Liver (tissue), 3 donors: Measurements from ENCODE around the gene NHSL2.

Experiments
- FOXA1 ChIP-seq: IDR thresholded peaks from 2 replicates; pipeline ENCODE4 v1.6.1; 2016; ENCODE audit warnings: antibody characterized with exemption
- FOXA2 ChIP-seq: IDR thresholded peaks from 2 replicates; pipeline ENCODE4 v1.6.1; 2016; ENCODE audit warnings: antibody characterized with exemption
- GABPA ChIP-seq, 2 donors: IDR thresholded peaks in 1 of 2; conservative IDR thresholded peaks in 1 of 2; 2 replicates each; pipeline ENCODE4 v1.6.1; 2016; ENCODE audit warnings: antibody characterized with exemption in 2 of 2, mild to moderate bottlenecking in 1 of 2, moderate library complexity in 1 of 2
- JUND ChIP-seq, 2 donors: IDR thresholded peaks; 2 replicates each; pipeline ENCODE4 v1.6.1; 2016; ENCODE audit warnings: antibody characterized with exemption in 2 of 2
- MAX ChIP-seq: IDR thresholded peaks from 2 replicates; pipeline ENCODE4 v1.6.1; 2016; ENCODE audit warnings: antibody characterized with exemption
- RAD21 ChIP-seq, 2 donors: IDR thresholded peaks; 2 replicates each; pipeline ENCODE4 v1.6.1; 2016; ENCODE audit warnings: antibody characterized with exemption in 2 of 2, mild to moderate bottlenecking in 2 of 2
- REST ChIP-seq: IDR thresholded peaks from 2 replicates; pipeline ENCODE4 v1.6.1; 2016; ENCODE audit warnings: antibody characterized with exemption, mild to moderate bottlenecking
- RXRA ChIP-seq, 2 donors: IDR thresholded peaks; 2 replicates each; pipeline ENCODE4 v1.6.1; 2017 to 2018; ENCODE audit warnings: antibody characterized with exemption in 2 of 2, mild to moderate bottlenecking in 1 of 2
- TAF1 ChIP-seq: conservative IDR thresholded peaks from 2 replicates; pipeline ENCODE4 v1.6.1; 2016; ENCODE audit warnings: antibody characterized with exemption, mild to moderate bottlenecking
- YY1 ChIP-seq: IDR thresholded peaks from 2 replicates; pipeline ENCODE4 v1.6.1; 2016; ENCODE audit warnings: antibody characterized with exemption, mild to moderate bottlenecking
- TF ChIP-seq, protein P1 (sequence below): fragments of 150-350 bp; IDR thresholded peaks from 2 replicates; pipeline ENCODE4 v1.5.1; 2017; ENCODE audit warnings: improper control_type of control experiment, low read depth, low read length; ENCODE audit not compliant: missing input control
- donor health status: healthy.
- donor health status: healthy.

DNA sequence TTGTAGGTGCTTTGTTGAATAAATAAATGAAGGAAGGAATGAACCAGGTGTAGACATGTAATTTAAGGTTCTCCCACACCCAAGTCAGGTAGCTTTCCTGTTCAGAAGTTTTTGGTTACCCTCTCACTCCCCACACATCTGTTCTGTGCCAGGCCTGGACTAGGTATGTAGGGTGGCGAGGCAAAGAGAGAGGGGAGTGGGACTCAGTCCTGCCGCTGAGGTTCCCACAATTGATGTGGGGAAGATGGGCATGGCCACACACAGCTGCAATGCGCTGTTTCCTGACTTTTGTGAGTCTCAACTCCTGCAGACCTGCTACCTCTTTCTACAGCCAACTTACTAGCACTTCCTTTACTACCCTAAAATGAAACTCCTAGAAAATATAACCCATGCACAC lies 132.2 kb downstream of the NHSL2 start:
- TF ChIP-seq, protein P1, sequence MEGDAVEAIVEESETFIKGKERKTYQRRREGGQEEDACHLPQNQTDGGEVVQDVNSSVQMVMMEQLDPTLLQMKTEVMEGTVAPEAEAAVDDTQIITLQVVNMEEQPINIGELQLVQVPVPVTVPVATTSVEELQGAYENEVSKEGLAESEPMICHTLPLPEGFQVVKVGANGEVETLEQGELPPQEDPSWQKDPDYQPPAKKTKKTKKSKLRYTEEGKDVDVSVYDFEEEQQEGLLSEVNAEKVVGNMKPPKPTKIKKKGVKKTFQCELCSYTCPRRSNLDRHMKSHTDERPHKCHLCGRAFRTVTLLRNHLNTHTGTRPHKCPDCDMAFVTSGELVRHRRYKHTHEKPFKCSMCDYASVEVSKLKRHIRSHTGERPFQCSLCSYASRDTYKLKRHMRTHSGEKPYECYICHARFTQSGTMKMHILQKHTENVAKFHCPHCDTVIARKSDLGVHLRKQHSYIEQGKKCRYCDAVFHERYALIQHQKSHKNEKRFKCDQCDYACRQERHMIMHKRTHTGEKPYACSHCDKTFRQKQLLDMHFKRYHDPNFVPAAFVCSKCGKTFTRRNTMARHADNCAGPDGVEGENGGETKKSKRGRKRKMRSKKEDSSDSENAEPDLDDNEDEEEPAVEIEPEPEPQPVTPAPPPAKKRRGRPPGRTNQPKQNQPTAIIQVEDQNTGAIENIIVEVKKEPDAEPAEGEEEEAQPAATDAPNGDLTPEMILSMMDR = no peak
- TF ChIP-seq MAX (no peak), RXRA (IDR thresholded peaks at IDR 0.05) (no peak), REST (no peak), GABPA (IDR thresholded peaks at IDR 0.05 in 1 of 2, conservative IDR thresholded peaks at IDR 0.05 in 1 of 2) (no peak), RAD21 (IDR thresholded peaks at IDR 0.05) (no peak), JUND (IDR thresholded peaks at IDR 0.05) (no peak), FOXA1 (no peak), YY1 (no peak), TAF1 (no peak), FOXA2 (no peak)
